Keratinocyte (primary cell): ENCODE data around the gene GNAI1. TPM values are rescaled to one million over a fixed set of nuclear protein-coding genes. Genes with fewer than 3 reads are reported as not detected.

Experiments used
- DNase-seq: peaks from one replicate; pipeline ENCODE4 v3.0.0-alpha.2; 2011; ENCODE audit warnings: low read depth, missing footprints, low spot score
- FAIRE-seq: peaks from 2 replicates; lab custom pipeline; 2011; peaks lifted over from hg19 to GRCh38; lab: Jason Lieb, UNC
- H2AFZ ChIP-seq: 2 replicates; pipeline ENCODE4 v1.6.0; 2012; ENCODE audit warnings: low read length, control low read depth, inconsistent platforms; ENCODE audit not compliant: control insufficient read depth
- H3K27ac ChIP-seq: 2 replicates; pipeline ENCODE4 v1.5.1; 2011; ENCODE audit warnings: low read length; ENCODE audit not compliant: control insufficient read depth, insufficient read depth
- H3K27me3 ChIP-seq: 3 replicates; pipeline ENCODE4 v1.6.0; 2011; ENCODE audit warnings: low read length; ENCODE audit not compliant: control insufficient read depth, insufficient read depth; ENCODE audit errors: extremely low read depth
- H3K36me3 ChIP-seq, 2 experiments: 2 replicates in 1 of 2; 3 replicates in 1 of 2; pipeline ENCODE4 v1.5.1; 2011; ENCODE audit warnings: low read length in 2 of 2, mild to moderate bottlenecking in 1 of 2; ENCODE audit not compliant: control insufficient read depth in 2 of 2, insufficient read depth in 2 of 2; ENCODE audit errors: extremely low read depth in 1 of 2
- H3K4me1 ChIP-seq: 3 replicates; pipeline ENCODE4 v1.5.1; 2011; ENCODE audit warnings: low read length; ENCODE audit not compliant: control insufficient read depth, insufficient read depth; ENCODE audit errors: extremely low read depth
- H3K4me2 ChIP-seq: 3 replicates; pipeline ENCODE4 v1.6.0; 2011; ENCODE audit warnings: low read depth, low read length; ENCODE audit not compliant: control insufficient read depth, insufficient read depth; ENCODE audit errors: extremely low read depth
- H3K4me3 ChIP-seq, 3 experiments: fragments of 200-600 bp in 1 of 3; sonication (generic) in 1 of 3; 2 replicates in 2 of 3; 3 replicates in 1 of 3; pipeline ENCODE4 v1.5.1; 2011 to 2016; ENCODE audit warnings: low read length in 3 of 3, mild to moderate bottlenecking in 3 of 3, control low read depth in 2 of 3, inconsistent platforms in 1 of 3, low read depth in 1 of 3, mixed read lengths in 1 of 3, mixed run types in 1 of 3, moderate library complexity in 1 of 3; ENCODE audit not compliant: control insufficient read depth in 2 of 3, insufficient read depth in 2 of 3; ENCODE audit errors: extremely low read depth in 1 of 3
- H3K79me2 ChIP-seq: 2 replicates; pipeline ENCODE4 v1.6.0; 2012; ENCODE audit warnings: low read length; ENCODE audit not compliant: control insufficient read depth, insufficient read depth
- H3K9ac ChIP-seq: 3 replicates; pipeline ENCODE4 v1.6.0; 2011; ENCODE audit warnings: low read length; ENCODE audit not compliant: control insufficient read depth, insufficient read depth; ENCODE audit errors: extremely low read depth
- H3K9me1 ChIP-seq: 3 replicates; pipeline ENCODE4 v1.6.0; 2011; ENCODE audit warnings: low read length; ENCODE audit not compliant: control insufficient read depth, insufficient read depth; ENCODE audit errors: extremely low read depth
- H3K9me3 ChIP-seq: 2 replicates; pipeline ENCODE4 v1.5.1; 2012; ENCODE audit warnings: low read depth, low read length; ENCODE audit not compliant: control insufficient read depth
- H4K20me1 ChIP-seq: 3 replicates; pipeline ENCODE4 v1.6.0; 2011; ENCODE audit warnings: low read length; ENCODE audit not compliant: control insufficient read depth, insufficient read depth; ENCODE audit errors: extremely low read depth
- EZH2 ChIP-seq: IDR thresholded peaks from one replicate; pipeline ENCODE4 v1.6.1; 2012; ENCODE audit warnings: inconsistent platforms, mild to moderate bottlenecking, low read length, moderate library complexity
- dilution Hi-C: fragments of 300-500 bp; cut with MboI; formaldehyde crosslinking; loops from one replicate; pipeline ENCODE4 v1.7.0; 2020; ENCODE audit warnings: low sequenced_read_pairs; ENCODE audit not compliant: extremely low pct_ligation_motif_present
- polyA minus RNA-seq, 3 experiments: library from RNA; depleted of rRNA, polyadenylated mRNA; stranded (reverse); fragments of >200 nt; gene quantifications; 1 replicate in 1 of 3; 2 replicates in 1 of 3; 3 replicates in 1 of 3; pipeline ENCODE4 v1.2.3, GENCODE V29; 2011
- polyA plus RNA-seq, 5 experiments: library from polyadenylated mRNA; depleted of rRNA in 3 of 5; stranded (reverse) in 3 of 5; stranded (forward) in 1 of 5; unstranded in 1 of 5; fragments of >200 nt; gene quantifications; 1 replicate in 1 of 5; 2 replicates in 3 of 5; 3 replicates in 1 of 5; pipeline versions ENCODE4 v1.2.1 to v1.2.3, GENCODE V29; 2011 to 2012; ENCODE audit warnings: missing spikeins in 2 of 5, low read depth in 1 of 5, low replicate concordance in 1 of 5
- TF ChIP-seq, protein P1 (sequence below), 3 experiments: IDR thresholded peaks in 1 of 3; conservative IDR thresholded peaks in 1 of 3; optimal IDR thresholded peaks in 1 of 3; 2 replicates in 2 of 3; 3 replicates in 1 of 3; pipeline versions ENCODE3 to v1.5.1; 2011; ENCODE audit warnings: low read length in 3 of 3, mild to moderate bottlenecking in 3 of 3, moderate library complexity in 2 of 3, control low read depth in 1 of 3, inconsistent platforms in 1 of 3; ENCODE audit not compliant: insufficient read depth in 2 of 3; ENCODE audit errors: extremely low read depth in 1 of 3

The GNAI1 gene
- polyA plus RNA-seq (41.7 to 84.1 TPM (median 56.9 TPM) in 3 replicates), polyA minus RNA-seq (6.2 to 56.0 TPM (median 42.7 TPM) in 3 replicates)
- 234 TPM for polyA plus RNA-seq (2011; ENCODE audit: low read depth)
- polyA plus RNA-seq (2011; cell fraction: cytosol; rRNA removed) = 31.0 and 75.0 TPM in 2 replicates
- 74.0 and 79.8 TPM in 2 replicates for polyA plus RNA-seq (2011; cell fraction: nucleus; rRNA removed)
- polyA plus RNA-seq (2012; ENCODE audit: low replicate concordance) = 56.1 and 146 TPM in 2 replicates
- polyA minus RNA-seq (2011; cell fraction: cytosol; rRNA and poly(A)+ RNA removed) = 33.4 TPM
- 29.4 and 65.7 TPM in 2 replicates for polyA minus RNA-seq (2011; cell fraction: nucleus; rRNA and poly(A)+ RNA removed)

DNA sequence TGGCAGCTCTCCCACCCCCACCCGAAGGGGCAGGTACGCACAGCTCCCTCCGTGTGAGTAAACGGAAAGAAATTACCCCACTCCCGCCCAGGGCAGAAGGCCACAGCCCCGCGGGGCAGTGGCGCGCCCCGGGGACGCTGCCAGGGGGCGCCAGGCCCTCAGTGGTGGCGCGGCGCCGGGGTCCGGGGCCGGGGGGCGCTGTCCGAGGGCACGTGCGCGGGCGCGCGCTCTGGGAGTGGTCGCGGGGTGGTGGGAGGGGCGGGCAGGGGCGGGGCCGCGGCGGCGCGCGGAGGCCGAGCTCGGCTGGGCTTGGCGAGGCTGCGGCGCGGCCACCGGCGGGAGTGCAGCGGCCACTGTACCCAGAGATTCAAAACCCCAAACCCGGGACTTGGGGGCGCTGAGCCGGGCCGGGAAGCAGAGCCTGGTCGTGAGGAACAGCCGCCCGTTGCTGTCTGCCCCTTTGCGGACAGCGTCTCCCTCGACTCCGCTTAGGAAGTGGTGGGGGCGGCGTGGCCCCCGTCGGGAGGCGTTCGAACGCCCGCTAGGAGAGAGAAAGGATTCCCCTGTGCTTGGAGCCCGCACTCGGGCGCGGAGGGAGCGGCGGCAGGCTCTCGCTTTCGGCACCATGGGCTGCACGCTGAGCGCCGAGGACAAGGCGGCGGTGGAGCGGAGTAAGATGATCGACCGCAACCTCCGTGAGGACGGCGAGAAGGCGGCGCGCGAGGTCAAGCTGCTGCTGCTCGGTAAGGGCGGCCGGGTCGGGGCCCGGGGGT lies at the start of gene GNAI1:
Gene GNAI1 (plus strand): TSS at position 296 of the 773 bp plus-strand sequence. CDS start 330 bp downstream, at position 626.
- TF ChIP-seq EZH2 = no peak
- TF ChIP-seq, protein P1, sequence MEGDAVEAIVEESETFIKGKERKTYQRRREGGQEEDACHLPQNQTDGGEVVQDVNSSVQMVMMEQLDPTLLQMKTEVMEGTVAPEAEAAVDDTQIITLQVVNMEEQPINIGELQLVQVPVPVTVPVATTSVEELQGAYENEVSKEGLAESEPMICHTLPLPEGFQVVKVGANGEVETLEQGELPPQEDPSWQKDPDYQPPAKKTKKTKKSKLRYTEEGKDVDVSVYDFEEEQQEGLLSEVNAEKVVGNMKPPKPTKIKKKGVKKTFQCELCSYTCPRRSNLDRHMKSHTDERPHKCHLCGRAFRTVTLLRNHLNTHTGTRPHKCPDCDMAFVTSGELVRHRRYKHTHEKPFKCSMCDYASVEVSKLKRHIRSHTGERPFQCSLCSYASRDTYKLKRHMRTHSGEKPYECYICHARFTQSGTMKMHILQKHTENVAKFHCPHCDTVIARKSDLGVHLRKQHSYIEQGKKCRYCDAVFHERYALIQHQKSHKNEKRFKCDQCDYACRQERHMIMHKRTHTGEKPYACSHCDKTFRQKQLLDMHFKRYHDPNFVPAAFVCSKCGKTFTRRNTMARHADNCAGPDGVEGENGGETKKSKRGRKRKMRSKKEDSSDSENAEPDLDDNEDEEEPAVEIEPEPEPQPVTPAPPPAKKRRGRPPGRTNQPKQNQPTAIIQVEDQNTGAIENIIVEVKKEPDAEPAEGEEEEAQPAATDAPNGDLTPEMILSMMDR (optimal IDR thresholded peaks at IDR 0.05 in 1 of 3, IDR thresholded peaks at IDR 0.05 in 1 of 3, conservative IDR thresholded peaks at IDR 0.05 in 1 of 3; ENCODE audit: extremely low read depth in 1 of 3, insufficient read depth in 2 of 3, low read length in 3 of 3) = peak in 2 of 3 experiments; percentile 29 to 79
- no peaks in the 10 kb centered on the region for H3K36me3 ChIP-seq
- dilution Hi-C loops = no loop called here
- H4K20me1 ChIP-seq = peaks cover 3% of the 10 kb centered on the region
- H3K9me3 ChIP-seq = no peaks in the 10 kb centered on the region
- no peaks in the 10 kb centered on the region for H3K9me1 ChIP-seq
- peak within 1 kb of the TSS; percentile 99 for H3K9ac ChIP-seq
- H3K4me1 ChIP-seq = peaks cover 35% of the 10 kb centered on the region
- H3K4me3 ChIP-seq = peak within 1 kb of the TSS; percentile 92 to 99 (median 93)
- FAIRE-seq = no peak
- H3K79me2 ChIP-seq = peaks cover 48% of the 10 kb centered on the region
- peak; percentile 59 for DNase-seq
- H3K27ac ChIP-seq = peak within 1 kb of the TSS; percentile 97
- peak within 1 kb of the TSS; percentile 94 for H3K4me2 ChIP-seq
- peak within 1 kb of the TSS; percentile 85 for H2AFZ ChIP-seq
- no peaks in the 10 kb centered on the region for H3K27me3 ChIP-seq

DNA sequence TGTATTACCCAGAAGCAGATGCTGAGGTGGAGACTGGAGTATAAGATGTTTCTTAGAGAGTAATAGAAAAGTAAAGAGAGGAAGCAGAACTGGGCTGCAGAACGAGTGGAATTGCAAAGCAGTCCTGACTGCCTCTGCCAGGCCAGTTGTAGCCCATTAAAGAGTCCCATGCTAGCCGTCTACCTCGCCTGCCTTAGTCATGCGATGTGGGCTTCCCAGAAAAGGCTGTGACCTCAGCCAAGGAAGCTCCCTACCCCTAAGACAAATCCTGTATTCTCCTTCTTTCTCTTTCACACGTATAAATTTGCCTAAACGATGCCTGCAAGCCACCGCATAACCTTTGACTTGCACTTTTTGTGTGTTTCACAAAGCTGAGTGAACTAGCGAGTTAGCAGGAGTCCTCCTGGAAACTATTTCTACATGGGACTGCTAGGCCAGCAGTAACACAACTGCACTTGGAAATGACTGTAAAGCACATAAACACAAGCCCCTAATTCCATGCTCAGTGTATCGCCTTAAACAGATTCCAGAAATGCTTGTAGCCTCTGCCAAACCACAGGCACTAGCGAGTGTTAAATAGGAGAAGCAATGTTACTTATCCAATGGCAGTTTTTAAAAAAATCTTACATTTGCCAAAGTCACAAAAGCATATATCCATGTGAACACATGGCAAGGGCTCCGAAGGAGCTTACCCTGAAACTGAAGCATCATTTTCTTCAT lies 47.4 kb upstream of the GNAI1 start:
- no peaks in the 10 kb centered on the region for H3K9me3 ChIP-seq
- H3K4me1 ChIP-seq = peaks cover 20% of the 10 kb centered on the region
- no peak overlapping the region for H3K4me3 ChIP-seq
- H3K27me3 ChIP-seq = no peaks in the 10 kb centered on the region
- no peaks in the 10 kb centered on the region for H3K9me1 ChIP-seq
- dilution Hi-C loops = no loop called here
- H4K20me1 ChIP-seq = no peaks in the 10 kb centered on the region
- H3K27ac ChIP-seq = no peak overlapping the region
- H3K9ac ChIP-seq = no peak overlapping the region
- no peak for DNase-seq
- H3K36me3 ChIP-seq = no peaks in the 10 kb centered on the region
- H3K79me2 ChIP-seq = no peaks in the 10 kb centered on the region
- H3K4me2 ChIP-seq = no peak overlapping the region
- FAIRE-seq = no peak
- no peak overlapping the region for H2AFZ ChIP-seq
- TF ChIP-seq, protein P1 (optimal IDR thresholded peaks at IDR 0.05 in 1 of 3, IDR thresholded peaks at IDR 0.05 in 1 of 3, conservative IDR thresholded peaks at IDR 0.05 in 1 of 3; ENCODE audit: extremely low read depth in 1 of 3, insufficient read depth in 2 of 3, low read length in 3 of 3) = no peak
- no peak for TF ChIP-seq EZH2
